ENCODE data around the gene MCTP2. TPM values are rescaled to one million over a fixed set of nuclear protein-coding genes. Genes with fewer than 3 reads are reported as not detected.

Gene MCTP2
- total RNA-seq, 1 donor from 2014 or later = 54.2 TPM

DNA sequence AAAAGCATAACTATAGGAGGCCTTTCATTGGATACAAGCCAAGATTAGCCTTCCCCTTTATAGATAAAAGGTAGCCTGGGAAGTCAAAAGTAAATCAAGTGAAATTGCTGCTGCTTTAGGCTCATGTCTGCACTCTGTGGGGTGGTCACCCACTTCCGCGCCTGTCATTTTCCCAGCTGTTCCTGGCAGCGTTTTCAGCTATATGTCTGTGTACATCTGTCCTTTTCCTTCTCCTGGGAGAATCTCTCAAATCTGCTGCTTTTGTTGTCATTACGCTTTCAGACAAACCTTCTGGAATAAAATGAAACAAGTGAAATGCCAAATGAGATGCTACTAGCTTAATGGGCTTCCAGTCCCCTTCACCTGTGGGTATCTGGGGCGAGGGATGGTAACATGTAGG is 211.8 kb downstream of the MCTP2 start:
- CTCF ChIA-PET = no interaction called here
- Mint-ChIP-seq H3K27ac (no peak overlapping the region), H3K36me3 (ENCODE audit: low read depth) (peaks cover 56% of the 10 kb centered on the region), H3K4me3 (no peak overlapping the region), H3K9me3 (no peaks in the 10 kb centered on the region), H3K27me3 (no peaks in the 10 kb centered on the region), H3K4me1 (no peaks in the 10 kb centered on the region)
- POLR2A ChIA-PET = no interaction called here
- intact Hi-C loops (cut with micrococcal nuclease) = no loop called here
- DNase-seq = no peak
- no peak for ATAC-seq (ENCODE audit: low read depth)
- TF ChIP-seq, protein P1, sequence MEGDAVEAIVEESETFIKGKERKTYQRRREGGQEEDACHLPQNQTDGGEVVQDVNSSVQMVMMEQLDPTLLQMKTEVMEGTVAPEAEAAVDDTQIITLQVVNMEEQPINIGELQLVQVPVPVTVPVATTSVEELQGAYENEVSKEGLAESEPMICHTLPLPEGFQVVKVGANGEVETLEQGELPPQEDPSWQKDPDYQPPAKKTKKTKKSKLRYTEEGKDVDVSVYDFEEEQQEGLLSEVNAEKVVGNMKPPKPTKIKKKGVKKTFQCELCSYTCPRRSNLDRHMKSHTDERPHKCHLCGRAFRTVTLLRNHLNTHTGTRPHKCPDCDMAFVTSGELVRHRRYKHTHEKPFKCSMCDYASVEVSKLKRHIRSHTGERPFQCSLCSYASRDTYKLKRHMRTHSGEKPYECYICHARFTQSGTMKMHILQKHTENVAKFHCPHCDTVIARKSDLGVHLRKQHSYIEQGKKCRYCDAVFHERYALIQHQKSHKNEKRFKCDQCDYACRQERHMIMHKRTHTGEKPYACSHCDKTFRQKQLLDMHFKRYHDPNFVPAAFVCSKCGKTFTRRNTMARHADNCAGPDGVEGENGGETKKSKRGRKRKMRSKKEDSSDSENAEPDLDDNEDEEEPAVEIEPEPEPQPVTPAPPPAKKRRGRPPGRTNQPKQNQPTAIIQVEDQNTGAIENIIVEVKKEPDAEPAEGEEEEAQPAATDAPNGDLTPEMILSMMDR (IDR thresholded peaks at IDR 0.05) = no peak

DNA sequence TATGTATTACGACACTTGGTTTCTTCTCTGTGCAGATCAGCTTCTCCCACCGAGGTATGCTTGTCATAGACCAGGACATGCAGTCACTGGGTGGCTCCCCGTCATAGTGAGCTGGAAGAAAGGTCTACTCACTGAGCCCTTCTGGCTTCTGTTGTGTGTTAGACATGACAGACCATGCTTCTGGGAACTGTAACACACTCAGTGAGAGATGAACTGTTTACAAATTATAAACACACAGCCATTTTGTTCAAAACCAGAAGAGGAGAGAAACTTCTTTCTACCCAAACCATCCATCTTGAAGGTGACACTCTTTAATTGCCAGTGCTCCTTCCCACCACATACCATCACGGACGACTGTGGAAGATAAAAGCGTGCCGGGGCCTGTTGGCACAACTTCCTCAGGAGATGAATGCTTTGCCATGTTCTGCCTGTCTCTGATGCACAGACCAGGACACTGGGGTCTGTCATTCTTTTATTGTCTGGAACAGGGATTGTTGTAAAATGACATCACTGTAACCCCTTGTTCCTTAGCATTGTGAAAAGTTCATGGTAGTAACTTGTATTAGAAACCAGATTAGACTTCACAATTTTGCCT is 214.3 kb downstream of the MCTP2 start:
- TF ChIP-seq, protein P1 (IDR thresholded peaks at IDR 0.05) = no peak
- Mint-ChIP-seq H3K36me3 (ENCODE audit: low read depth) (peaks cover 63% of the 10 kb centered on the region), H3K9me3 (no peaks in the 10 kb centered on the region), H3K27ac (no peak overlapping the region), H3K4me1 (no peaks in the 10 kb centered on the region), H3K27me3 (no peaks in the 10 kb centered on the region), H3K4me3 (no peak overlapping the region)
- POLR2A ChIA-PET = no interaction called here
- CTCF ChIA-PET = no interaction called here
- intact Hi-C loops (cut with micrococcal nuclease) = no loop called here
- DNase-seq (no peak), ATAC-seq (ENCODE audit: low read depth) (no peak)

DNA sequence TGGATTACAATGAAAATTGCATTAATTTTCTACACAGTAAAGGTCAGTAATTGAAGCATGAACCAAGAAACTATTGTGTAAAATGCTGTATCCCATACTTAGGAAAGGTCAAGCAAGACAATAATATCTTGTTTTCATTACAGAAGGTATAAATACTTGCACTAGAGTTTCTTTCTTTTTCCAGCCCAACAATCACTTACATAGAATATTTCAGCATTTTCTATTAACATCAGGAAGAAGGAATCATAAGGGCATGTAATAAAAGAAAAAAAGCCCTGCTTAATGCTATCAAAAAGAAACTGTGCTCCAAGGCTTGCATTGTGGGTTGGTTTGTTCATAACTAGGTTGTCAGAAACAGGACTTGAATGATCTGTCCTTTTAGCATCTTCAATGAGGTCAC is 215.1 kb downstream of the MCTP2 start:
- ChIA-PET CTCF (no interaction called here), POLR2A (no interaction called here)
- Mint-ChIP-seq H3K27me3 (no peaks in the 10 kb centered on the region), H3K4me1 (no peaks in the 10 kb centered on the region), H3K4me3 (no peak overlapping the region), H3K9me3 (no peaks in the 10 kb centered on the region), H3K27ac (no peak overlapping the region), H3K36me3 (ENCODE audit: low read depth) (peaks cover 61% of the 10 kb centered on the region)
- ATAC-seq (ENCODE audit: low read depth) (no peak), DNase-seq (no peak)
- TF ChIP-seq, protein P1 (IDR thresholded peaks at IDR 0.05) = no peak
- intact Hi-C loops (cut with micrococcal nuclease) = no loop called here

DNA sequence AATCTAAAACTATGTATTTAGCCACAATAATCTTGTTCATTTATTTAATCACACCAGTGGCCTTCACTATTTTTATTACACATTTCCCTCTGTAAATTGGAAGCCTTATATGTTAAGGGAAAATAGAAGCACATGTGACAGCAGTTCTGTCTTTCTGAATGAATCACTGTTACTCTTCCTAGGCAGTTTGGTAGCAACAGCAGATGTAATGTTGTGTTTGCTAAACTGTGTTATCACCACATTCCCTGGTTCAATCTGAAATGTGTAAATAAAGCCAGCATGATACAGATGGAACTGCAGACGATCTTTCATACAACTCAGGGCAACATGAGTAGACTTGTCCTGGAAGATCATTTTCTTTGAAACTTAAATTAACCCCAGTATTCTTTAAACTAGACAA is 220.1 kb downstream of the MCTP2 start:
- peaks cover 35% of the 10 kb centered on the region for H3K36me3 Mint-ChIP-seq (ENCODE audit: low read depth)
- H3K4me1 Mint-ChIP-seq = no peaks in the 10 kb centered on the region
- no peak overlapping the region for H3K27ac Mint-ChIP-seq
- no peaks in the 10 kb centered on the region for H3K27me3 Mint-ChIP-seq
- TF ChIP-seq, protein P1 (IDR thresholded peaks at IDR 0.05) = no peak
- DNase-seq = no peak
- intact Hi-C loops (cut with micrococcal nuclease) = no loop called here
- no peak overlapping the region for H3K4me3 Mint-ChIP-seq
- ATAC-seq (ENCODE audit: low read depth) = no peak
- ChIA-PET CTCF (no interaction called here), POLR2A (no interaction called here)
- no peaks in the 10 kb centered on the region for H3K9me3 Mint-ChIP-seq

DNA sequence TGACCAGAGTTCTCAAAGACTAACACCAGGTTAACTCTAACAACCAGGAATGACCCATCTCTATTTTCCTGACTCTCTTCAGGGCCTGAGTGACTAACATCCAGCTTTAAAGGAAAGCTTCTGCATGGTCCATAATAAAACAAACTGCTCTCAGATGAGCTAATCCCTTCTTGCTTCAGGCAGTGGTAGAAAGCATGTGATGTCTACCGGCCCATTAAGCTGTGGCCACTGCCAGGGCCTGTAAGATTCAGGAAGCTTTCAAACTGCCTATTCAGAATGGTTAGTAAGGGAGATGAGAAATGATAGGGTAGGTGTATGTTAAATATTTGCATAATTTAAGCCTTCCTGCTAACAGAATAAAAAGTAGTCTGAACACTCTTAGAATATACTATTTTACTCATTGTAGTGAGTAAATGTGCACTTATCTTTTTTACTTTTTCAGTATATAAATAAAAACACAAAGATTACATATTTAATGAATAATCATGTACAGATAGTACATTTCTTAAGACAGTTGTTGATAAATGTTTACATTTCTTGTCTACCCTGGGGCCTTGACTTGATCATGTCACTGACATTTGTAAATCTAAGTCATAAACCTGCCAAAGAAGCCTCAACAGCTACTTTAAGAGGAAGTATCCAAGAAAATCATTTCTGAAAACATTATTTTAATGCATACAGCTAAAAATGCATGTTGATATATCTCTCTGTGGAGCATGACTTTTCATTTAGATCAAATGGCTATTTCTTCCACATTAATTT is 222.0 kb downstream of the MCTP2 start:
- intact Hi-C loops (cut with micrococcal nuclease) = no loop called here
- TF ChIP-seq, protein P1 (IDR thresholded peaks at IDR 0.05) = no peak
- H3K4me1 Mint-ChIP-seq = no peaks in the 10 kb centered on the region
- H3K4me3 Mint-ChIP-seq = no peak overlapping the region
- ATAC-seq (ENCODE audit: low read depth) = no peak
- peaks cover 42% of the 10 kb centered on the region for H3K36me3 Mint-ChIP-seq (ENCODE audit: low read depth)
- ChIA-PET CTCF (interaction anchor here (0.8 kb wide), 1 partner anchor 334 kb away, joined by 3 read pairs; no protein-coding TSS in a partner anchor), POLR2A (no interaction called here)
- DNase-seq = no peak
- no peaks in the 10 kb centered on the region for H3K9me3 Mint-ChIP-seq
- H3K27me3 Mint-ChIP-seq = no peaks in the 10 kb centered on the region
- H3K27ac Mint-ChIP-seq = no peak overlapping the region

All from activated B cell treated with CpG ODN at 0.5 μM for 24 hours (primary cell).